HG03565 (cell line): ENCODE results near the gene MRFAP1.
"Not testable (repeated sequence)": the region's sequence is repeated elsewhere in the genome, so short reads cannot be mapped to it uniquely, and the experiment has no call there.

Experiments
- ATAC-seq: cut with Tn5 transposase; IDR thresholded peaks from one replicate; pipeline ENCODE4 v1.9.1; 2021; ENCODE audit warnings: mild to moderate bottlenecking, moderate library complexity; ENCODE audit not compliant: unreplicated experiment

Gene MRFAP1

DNA sequence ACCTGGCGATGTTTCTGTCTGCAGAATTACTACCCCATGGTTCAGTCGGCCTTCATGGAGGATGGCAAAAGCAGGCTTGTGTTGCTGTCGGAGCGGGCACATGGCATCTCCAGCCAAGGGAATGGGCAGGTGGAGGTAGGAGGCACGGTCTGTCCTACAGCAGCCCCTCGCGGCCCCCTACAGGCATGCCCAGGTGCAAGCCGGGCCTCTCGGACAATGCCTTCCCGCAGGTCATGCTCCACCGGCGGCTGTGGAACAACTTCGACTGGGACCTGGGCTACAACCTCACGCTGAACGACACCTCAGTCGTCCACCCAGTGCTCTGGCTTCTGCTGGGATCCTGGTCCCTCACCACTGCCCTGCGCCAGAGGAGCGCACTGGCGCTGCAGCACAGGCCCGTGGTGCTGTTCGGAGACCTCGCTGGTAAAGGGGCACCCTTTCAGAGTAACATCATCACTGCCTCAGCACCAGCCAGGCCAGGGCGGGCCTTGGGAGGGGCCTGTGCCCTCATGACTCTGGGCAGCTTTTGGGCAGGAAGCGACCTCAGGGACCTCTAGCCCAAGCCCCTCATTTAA lies 29.5 kb upstream of the MRFAP1 start:
- ATAC-seq, result no peak

DNA sequence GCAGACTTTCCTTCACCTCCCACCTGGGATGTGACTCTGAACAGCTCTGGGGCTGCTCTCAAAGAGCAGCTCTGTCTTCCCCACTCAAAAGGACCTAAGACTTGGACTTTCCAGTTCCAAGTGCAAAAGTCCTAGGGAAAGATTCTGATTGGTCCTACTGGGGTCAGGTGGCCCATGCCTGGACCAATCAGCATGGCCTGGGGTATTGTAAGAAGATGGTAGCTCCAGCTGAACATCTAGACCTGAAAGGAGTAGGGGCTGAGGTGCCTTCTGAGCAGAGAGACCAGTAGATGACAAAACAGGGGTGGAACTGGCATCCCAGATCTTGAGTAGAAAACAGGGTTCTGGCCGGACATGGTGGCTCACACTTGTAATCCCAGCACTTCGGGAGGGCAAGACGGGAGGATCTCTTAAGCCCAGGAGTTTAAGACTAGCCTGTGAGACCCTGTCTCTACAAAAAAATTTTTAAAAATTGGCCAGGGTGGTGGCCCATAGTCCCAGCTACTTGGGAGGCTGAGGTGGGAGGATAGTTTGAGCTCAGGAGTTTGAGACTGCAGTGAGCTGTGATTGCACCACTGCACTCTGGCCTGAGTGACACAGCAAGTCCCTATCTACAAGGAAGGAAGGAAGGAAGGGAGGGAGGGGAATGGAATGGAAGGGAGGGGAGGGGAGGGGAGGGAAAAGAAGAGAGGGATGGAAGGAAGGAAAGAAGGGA lies 27.4 kb upstream of the MRFAP1 start:
- no peak for ATAC-seq

DNA sequence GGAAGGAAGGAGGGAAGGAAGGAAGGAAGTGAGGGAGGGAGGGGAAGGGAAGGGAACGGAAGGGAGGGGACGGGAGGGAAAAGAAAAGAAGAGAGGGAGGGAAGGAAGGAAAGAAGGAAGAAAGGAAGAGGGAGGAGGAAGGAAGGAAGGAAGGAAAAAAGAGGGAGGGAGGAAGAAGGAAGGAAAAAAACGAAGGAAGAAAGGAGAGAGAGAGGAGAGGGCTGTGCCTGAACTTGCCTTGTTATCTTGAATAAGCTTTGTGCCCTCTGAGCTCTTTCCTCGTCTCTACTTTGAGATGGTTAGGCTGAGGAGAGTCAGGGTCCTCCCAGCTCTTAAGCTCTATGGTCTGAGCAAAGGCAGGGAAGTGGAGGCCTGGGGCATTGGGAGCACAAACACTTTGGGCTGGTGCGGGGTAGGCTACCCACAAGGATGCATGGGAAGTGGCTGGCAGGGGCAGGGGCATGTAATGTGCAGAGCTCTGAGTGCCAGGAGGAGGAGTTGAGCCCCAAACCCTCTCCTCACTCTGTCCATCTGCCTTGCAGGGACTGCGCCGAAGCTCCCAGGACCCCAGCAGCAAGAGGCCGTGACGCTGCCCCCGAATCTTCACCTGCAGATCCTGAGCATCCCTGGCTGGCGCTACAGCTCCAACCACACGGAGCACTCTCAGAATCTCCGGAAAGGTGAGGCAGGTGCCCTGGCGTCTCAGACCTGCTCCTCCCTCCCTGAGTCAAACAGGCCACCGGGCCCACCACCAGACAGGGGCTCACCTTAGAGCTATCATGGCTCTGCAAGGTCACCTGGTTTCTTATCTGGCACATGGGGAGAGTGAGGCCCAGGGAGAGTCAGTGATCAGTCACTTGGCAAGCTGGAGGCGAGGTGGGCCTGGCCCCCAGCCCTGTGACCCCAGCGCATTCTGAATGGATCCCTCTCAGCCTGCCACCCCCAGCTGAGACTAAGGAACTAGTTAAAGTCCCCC lies 26.5 kb upstream of the MRFAP1 start:
- no peak for ATAC-seq

DNA sequence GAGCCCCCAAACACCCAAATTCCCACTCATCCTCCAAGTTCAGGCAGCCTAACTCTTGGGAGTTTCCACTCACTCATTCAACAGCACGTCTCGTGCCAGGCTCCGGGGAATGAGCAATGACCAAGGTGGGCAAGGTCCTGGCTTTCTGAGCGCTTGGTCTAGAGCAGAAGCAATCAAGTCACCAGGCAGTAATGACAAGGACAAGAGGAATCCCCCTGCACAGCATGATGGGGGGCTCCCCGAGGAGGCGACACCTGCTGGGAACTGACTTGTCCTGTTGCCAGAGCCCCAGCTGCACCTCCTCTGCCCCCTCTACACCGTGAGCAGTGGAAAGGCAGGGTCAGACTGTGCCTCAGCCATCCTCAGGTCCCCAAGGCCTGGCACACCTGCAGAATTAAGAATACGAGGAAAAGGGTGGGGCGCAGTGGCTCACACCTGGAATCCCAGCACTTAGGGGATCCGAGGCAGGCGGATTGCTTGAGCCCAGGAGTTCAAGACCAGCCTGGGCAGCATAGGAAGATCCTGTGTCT lies 25.7 kb upstream of the MRFAP1 start:
- no peak for ATAC-seq

DNA sequence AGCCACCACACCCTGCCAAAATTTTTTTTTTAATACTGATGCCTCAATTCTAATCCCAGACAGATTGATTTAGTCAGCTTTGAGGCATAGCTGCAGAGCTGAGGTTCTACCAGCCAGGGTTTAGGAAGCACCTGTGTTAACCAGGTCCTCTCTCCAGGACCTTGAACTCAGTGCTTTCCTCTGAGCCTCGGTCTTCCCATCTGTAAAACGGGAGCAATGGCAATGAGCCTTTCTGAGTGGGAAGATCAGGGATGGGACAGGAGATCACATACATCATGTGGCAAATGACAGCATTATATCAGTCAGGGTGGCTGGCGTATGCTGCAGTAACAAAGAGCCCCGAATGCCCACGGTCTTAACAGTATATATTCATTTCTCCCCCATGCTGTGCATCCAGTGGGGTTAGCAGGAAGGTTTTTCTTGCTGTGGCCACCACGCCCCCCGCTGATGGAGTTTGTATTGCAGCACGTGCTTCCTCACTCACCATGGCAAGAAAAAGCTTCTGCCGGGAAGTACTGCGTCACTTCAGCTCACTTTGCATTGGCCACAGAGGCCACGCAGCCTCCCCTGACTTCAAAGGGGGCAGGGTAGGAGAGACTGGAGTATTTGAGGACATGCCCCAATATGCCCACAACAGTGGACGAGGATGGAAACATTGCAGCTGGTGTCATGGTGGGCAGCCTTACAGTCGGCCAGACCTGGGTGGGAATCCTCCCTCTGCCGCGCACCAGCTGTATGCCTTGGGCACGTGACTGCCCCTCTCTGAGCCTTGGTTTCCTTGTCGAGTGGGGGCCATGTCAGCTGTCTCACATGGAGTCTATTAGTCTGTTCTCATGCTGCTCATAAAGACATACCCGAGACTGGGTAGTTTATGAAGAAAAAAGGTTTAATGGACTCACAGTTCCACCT lies 24.1 kb upstream of the MRFAP1 start:
- ATAC-seq, result no peak

DNA sequence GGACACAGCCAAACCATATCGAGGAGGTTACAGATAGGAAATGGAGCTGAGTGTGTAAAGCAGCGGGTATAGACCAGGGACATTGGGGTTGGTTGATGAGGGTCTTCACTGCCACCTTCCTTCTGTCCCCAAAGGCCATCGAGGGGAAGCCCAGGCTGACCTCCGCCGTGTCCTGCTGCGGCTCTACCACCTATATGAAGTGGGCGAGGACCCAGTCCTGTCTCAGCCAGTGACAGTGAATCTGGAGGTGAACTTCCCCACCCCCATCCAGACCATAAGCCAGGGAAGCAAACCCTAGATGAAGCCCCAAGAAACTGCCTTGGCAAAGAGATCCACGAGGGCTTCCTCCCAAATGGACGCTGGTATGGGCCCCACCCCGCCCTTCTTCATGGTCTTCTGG lies 23.2 kb upstream of the MRFAP1 start:
- no peak for ATAC-seq

DNA sequence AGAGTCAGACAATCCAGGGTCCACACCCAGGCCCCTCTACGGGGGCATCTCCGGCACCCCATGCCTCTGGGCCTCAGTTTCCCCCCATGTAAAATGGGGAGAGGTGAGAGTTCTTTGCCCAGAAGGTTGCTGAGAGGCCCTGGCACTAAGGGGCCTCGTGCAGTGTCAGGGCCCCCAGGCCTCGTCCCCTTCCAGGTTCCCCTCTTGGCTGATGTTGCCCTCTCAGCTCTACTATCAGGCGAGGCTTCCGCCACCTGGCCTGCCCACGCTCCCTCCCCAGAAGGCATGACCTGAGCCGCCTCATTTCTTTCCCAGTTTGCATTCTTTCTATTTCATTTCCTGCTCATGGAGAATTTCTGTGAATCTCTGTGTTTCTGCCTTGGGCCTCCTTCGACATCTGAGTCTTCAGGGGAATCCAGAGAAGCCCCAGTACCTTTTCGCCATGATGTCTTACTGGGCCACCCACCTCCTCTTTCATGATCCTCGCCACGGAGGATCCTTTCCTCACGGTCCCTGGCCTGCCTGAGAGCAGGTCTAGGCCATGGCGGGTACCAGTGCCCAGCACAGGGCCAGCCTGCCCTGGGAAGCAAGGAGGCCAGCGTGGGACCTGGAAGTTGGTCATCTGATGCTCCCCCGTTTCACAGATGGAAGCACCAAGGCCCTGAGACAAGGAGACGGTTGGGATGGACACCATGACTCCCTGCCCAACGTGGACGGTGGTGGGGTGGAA lies 21.9 kb upstream of the MRFAP1 start:
- ATAC-seq, result no peak

DNA sequence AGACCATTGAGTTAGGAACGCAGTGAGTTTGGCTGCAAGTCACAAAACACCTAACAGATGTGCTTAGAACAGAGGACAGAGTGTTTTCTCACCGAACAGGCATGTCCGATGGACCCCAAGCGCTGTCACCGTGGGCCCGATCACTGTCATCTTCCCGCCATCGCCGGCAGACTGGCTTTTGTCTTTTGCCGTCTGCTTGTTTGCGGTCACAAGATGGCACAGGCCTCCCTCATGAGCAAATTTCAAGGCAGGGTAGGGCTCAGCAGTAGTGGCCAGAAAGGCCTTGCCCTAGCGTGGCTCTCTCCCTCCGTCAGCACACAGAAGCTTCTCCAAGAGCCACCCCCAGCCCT lies 21.4 kb upstream of the MRFAP1 start:
- no peak for ATAC-seq

DNA sequence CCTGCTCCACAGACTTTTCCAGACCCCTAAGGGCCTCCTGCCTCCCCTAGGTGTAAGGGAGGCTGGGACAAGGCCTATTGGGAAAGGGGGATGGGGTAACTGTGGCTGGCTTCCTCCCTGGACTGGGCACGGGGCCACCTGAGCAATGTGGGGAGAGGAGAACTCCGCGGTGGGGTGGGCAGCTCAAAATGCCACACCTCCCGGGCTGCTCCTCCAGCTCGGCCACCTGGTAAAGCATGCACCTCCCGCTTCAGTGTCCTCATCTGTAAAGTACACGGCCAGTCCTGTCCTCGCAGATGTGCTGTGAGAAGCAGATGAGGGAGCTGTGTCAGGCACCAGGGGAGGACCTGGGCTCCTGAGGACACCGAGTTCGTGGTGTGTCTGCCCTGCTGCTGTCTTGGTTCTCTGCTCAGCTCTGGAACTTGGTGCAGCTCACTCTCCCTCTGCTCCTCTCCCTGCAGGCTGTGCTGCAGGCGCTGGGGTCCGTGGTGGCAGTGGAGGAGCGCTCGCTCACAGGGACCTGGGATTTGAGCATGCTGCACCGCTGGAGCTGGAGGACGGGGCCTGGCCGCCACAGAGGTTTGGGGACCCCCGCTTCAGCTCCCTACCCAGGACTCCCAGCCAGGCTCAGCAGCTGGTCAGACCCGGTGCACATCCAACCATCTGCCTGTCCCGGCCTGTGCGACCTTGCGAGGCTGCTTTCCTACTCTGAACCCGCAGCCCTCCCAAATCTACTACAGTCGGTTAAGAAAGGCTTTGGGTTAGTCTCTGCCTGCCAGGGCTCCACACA lies 20.8 kb upstream of the MRFAP1 start:
- no peak for ATAC-seq

DNA sequence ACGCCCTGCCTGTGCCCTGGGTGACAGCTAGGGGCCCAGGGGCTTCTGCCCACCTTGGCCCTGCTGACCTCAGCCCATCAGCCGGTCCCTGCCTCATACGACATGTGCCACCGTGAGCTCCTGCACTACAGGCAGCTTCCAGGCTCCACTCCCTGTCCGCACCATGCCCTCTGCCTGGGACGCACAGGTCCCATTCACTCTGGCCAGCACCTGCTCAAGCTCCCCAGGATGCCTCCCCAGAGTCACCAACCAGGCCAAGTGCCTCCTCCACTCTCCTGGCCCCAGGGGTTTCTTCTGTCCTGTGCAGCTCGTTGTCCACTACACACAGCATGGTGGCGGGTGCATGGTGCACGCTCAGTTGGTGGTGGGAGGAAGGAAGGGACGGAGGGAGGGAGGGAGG lies 20.2 kb upstream of the MRFAP1 start:
- no peak for ATAC-seq

DNA sequence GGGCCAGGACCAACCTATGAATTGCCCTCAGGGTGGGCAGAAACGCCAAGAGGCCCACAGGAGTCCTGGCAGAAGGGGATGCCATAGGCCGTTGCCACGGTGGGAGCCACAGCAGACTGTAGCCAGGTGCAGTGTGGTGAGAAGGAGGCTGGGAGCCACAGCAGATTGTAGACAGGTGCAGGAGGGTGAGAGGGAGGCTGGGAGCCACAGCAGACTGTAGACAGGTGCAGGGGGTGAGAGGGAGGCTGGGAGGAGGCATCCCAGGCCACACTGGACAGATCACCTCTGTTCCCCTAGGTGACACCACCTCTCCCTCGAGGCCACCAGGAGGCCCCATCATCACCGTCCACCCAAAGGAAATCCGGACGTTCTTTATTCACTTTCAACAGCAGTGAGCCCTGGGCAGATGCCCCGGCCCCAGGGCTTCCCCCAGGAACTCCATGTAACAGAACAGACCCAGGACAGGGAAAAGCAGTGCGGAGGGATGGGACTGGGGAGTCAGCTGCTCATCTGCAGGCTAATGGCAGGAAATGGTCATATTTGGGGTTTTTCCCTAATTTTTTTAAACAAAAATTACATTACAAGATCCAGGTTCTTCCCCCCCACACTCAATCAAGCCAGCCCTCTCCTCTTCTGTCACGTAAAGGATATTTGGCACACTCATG lies 19.5 kb upstream of the MRFAP1 start:
- no peak for ATAC-seq

DNA sequence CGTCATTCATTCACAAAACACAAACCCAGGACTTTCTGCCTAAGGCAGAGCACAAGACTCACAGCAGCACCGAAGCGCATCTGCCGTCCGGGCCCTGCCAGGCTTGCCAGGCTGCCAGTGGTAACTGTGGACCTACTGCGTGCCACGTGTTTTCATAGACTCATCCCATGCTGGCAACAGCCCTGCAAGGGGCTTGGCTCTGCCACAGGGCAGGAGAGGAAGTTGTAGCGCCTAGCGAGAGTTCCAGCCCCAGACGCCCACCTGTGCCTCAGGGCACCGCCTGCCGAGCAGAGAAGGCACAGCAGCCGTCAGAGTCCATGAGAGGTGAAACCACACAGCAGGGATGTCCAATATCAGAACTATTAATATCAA lies 18.9 kb upstream of the MRFAP1 start:
- ATAC-seq, result no peak

DNA sequence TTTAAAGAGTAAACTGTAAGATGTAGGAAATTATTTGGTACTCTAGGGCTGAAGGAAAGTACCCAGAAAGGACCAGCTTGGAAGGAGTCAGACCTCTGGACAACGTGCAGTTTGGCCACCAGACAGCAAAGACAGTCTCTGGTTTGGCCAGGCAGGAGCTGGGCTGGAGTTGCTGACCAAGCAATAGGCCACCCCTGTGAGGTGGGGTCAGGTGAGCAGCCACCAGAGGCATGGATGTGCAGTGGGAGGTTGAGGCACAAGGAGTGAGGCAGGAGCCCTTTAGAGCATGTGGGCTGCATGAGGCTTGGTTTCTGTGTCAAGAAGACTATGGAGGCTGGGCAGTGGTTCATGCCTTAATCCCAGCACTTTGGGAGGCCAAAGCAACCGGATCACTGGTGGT lies 17.7 kb upstream of the MRFAP1 start:
- ATAC-seq, result no peak

DNA sequence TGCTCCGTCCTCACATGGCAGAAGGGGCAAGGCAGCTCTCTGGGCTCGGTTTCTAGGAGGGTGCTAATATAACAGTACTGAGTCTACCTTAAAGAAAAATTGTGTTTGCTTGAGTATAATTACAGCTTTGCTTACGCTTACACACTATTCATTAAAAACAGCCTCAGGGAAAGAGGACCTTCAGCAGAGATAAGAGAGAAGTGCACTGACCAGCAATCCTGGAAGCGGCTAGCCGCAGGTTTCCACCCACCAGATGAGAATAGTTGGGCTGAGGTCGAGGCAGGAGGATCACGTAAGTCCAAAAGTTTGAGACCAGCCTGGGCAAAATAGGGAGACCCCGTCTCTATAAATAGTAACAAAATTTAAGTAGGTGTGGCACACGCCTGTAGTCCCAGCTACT lies 15.2 kb upstream of the MRFAP1 start:
- ATAC-seq, result no peak

DNA sequence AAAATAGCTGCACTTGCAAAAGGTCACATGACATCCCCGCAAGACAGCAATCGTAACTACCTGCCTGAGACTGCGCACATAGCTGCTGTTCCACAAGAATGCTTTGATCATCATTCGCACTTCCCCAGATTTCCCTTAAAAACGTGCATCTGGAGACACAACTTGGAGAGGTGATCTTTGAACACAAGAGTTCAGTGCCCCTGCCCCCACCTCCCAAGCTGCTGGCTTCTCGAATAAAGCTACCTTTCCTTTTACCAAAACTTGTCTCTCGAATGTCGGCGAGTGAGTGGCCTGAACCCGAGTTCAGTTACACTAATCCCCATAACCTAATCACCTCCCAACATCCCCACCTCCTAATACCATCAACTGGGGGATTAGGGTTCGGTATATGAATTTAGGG lies 14.4 kb upstream of the MRFAP1 start:
- ATAC-seq, result no peak

DNA sequence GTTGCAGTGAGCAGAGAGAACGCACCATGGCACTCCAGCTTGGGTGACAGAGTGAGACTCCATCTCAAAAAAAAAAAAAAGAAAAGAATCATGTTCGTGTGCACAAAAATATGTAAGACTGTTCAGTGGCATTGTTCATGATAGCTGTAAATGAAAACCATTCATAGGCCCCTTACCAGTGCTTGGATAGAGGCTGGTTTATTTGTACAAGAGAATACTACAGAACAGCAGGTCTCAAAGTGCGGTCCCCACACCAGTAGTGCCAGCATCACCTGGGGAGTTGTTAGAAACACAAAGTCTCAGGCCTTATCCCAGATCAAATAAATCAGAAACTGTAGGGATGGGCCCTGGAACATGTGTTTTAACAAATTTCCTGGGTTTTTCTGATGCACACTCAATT lies 12.7 kb upstream of the MRFAP1 start:
- ATAC-seq, result no peak

DNA sequence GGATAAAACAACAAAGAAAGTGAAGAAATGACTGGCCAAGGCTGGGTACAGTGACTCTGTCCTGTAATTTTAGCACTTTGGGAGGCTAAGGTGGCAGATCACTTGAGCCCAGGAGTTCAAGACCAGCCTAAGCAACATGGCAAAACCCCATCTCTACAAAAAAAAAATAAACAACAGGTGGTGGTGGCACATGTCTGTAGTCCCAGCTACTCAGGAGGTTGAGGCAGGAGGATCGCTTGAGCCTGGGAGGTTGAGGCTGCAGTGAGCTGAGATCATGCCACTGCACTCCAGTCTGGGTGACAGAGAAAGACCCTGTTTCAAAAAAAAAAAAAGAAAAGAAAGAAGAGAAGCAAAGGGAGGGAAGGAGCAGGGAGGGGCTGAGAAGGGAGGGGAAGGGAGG lies 12.0 kb upstream of the MRFAP1 start:
- ATAC-seq, result not testable (repeated sequence)

DNA sequence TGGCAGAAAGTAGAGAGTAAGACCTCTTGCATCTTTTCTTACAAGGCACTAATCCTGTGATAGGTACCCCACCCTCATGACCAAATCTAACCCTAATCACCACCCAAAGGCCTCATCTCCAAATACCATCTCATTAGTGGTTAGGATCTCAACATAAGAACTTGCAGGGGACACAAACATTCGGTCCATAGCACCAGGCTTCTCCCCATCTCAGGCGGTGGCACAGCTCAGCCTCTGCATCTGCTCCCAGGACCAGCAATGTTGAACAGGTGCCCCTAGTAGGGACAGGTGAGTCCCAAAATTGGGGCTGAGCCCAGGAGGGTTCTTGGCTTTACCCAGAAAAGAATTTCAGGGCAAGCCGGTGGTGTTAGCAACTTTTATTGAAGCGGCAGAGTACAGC lies 8.4 kb upstream of the MRFAP1 start:
- no peak for ATAC-seq
